Liver (tissue), 9 donors: ENCODE results near the gene TBL1X. TPM values are rescaled to one million over a fixed set of nuclear protein-coding genes. Genes with fewer than 3 reads are reported as not detected.
A peak's percentile ranks its signal among the peaks of the same experiment; 100 is the strongest.

Experiments used
- DNase-seq: peaks from one replicate; pipeline ENCODE4 v3.0.0-alpha.2; 2017; ENCODE audit warnings: low spot score
- H3K27ac ChIP-seq, 2 donors: one replicate each; pipeline ENCODE4 v1.7.0; 2013; ENCODE audit warnings: inconsistent platforms in 2 of 2, low read length in 2 of 2, control low read depth in 1 of 2, low read depth in 1 of 2, mild to moderate bottlenecking in 1 of 2
- H3K27me3 ChIP-seq, 4 donors: one replicate each; pipeline versions ENCODE4 v1.6.1 to v1.7.0; 2013; ENCODE audit warnings: low read length in 3 of 4, inconsistent platforms in 1 of 4, mild to moderate bottlenecking in 1 of 4, moderate library complexity in 1 of 4; ENCODE audit not compliant: control insufficient read depth in 4 of 4, insufficient read depth in 4 of 4
- H3K36me3 ChIP-seq, 4 donors: one replicate each; pipeline versions ENCODE4 v1.6.1 to v1.7.0; 2013; ENCODE audit warnings: low read length in 3 of 4, mild to moderate bottlenecking in 3 of 4, low read depth in 1 of 4, moderate library complexity in 1 of 4; ENCODE audit not compliant: control insufficient read depth in 4 of 4, insufficient read depth in 3 of 4
- H3K4me1 ChIP-seq, 4 donors: one replicate each; pipeline versions ENCODE4 v1.6.1 to v1.7.0; 2013; ENCODE audit warnings: low read length in 3 of 4, mild to moderate bottlenecking in 3 of 4, moderate library complexity in 1 of 4; ENCODE audit not compliant: control insufficient read depth in 4 of 4, insufficient read depth in 4 of 4
- H3K4me3 ChIP-seq, 3 donors: one replicate each; pipeline versions ENCODE4 v1.6.1 to v1.7.0; 2013; ENCODE audit warnings: low read length in 3 of 3, control low read depth in 1 of 3, low read depth in 1 of 3, mild to moderate bottlenecking in 1 of 3
- H3K9ac ChIP-seq, 2 donors: one replicate each; pipeline ENCODE4 v1.7.0; 2013; ENCODE audit warnings: low read length in 2 of 2, mild to moderate bottlenecking in 2 of 2, moderate library complexity in 2 of 2, control low read depth in 1 of 2, low read depth in 1 of 2
- H3K9me3 ChIP-seq, 4 donors: one replicate each; pipeline versions ENCODE4 v1.6.1 to v1.7.0; 2013; ENCODE audit warnings: low read length in 3 of 4; ENCODE audit not compliant: control insufficient read depth in 4 of 4
- ATF3 ChIP-seq: IDR thresholded peaks from 2 replicates; pipeline ENCODE4 v1.6.1; 2016; ENCODE audit warnings: antibody characterized with exemption
- EGR1 ChIP-seq, 2 donors: IDR thresholded peaks; 2 replicates each; pipeline ENCODE4 v1.6.1; 2016 to 2018; ENCODE audit warnings: antibody characterized with exemption in 2 of 2, low read depth in 2 of 2
- FOXA1 ChIP-seq: IDR thresholded peaks from 2 replicates; pipeline ENCODE4 v1.6.1; 2016; ENCODE audit warnings: antibody characterized with exemption
- FOXA2 ChIP-seq: IDR thresholded peaks from 2 replicates; pipeline ENCODE4 v1.6.1; 2016; ENCODE audit warnings: antibody characterized with exemption
- GABPA ChIP-seq, 2 donors: IDR thresholded peaks in 1 of 2; conservative IDR thresholded peaks in 1 of 2; 2 replicates each; pipeline ENCODE4 v1.6.1; 2016; ENCODE audit warnings: antibody characterized with exemption in 2 of 2, mild to moderate bottlenecking in 1 of 2, moderate library complexity in 1 of 2
- HNF4A ChIP-seq, 2 donors: conservative IDR thresholded peaks; 2 replicates each; pipeline ENCODE4 v1.6.1; 2016; ENCODE audit warnings: antibody characterized with exemption in 2 of 2, mild to moderate bottlenecking in 2 of 2
- HNF4G ChIP-seq: IDR thresholded peaks from 2 replicates; pipeline ENCODE4 v1.6.1; 2016; ENCODE audit warnings: antibody characterized with exemption
- JUND ChIP-seq, 2 donors: IDR thresholded peaks; 2 replicates each; pipeline ENCODE4 v1.6.1; 2016; ENCODE audit warnings: antibody characterized with exemption in 2 of 2
- NR2F2 ChIP-seq: IDR thresholded peaks from 2 replicates; pipeline ENCODE4 v1.6.1; 2016; ENCODE audit warnings: antibody characterized with exemption
- RAD21 ChIP-seq, 2 donors: IDR thresholded peaks; 2 replicates each; pipeline ENCODE4 v1.6.1; 2016; ENCODE audit warnings: antibody characterized with exemption in 2 of 2, mild to moderate bottlenecking in 2 of 2
- RXRA ChIP-seq, 2 donors: IDR thresholded peaks; 2 replicates each; pipeline ENCODE4 v1.6.1; 2017 to 2018; ENCODE audit warnings: antibody characterized with exemption in 2 of 2, mild to moderate bottlenecking in 1 of 2
- SP1 ChIP-seq: IDR thresholded peaks from 2 replicates; pipeline ENCODE4 v1.6.1; 2018; ENCODE audit warnings: antibody characterized with exemption, mild to moderate bottlenecking
- TAF1 ChIP-seq: conservative IDR thresholded peaks from 2 replicates; pipeline ENCODE4 v1.6.1; 2016; ENCODE audit warnings: antibody characterized with exemption, mild to moderate bottlenecking
- YY1 ChIP-seq: IDR thresholded peaks from 2 replicates; pipeline ENCODE4 v1.6.1; 2016; ENCODE audit warnings: antibody characterized with exemption, mild to moderate bottlenecking
- WGBS: extraction: QIAGEN DNeasy Blood & Tissue Kit; methylation state at CpG from one replicate; pipeline ENCODE4 v1.1.7; 2013; 5-methylcytosine and 5-hydroxymethylcytosine counted together
- polyA plus RNA-seq, 2 donors: library from polyadenylated mRNA; stranded (reverse) in 1 of 2; unstranded in 1 of 2; fragments of 200-250 nt in 1 of 2; fragments of >200 nt in 1 of 2; fragmentation: Nextera tagmentation in 1 of 2; extraction: Ambion mirVana in 1 of 2; gene quantifications; one replicate each; pipeline versions ENCODE4 v1.2.1 to v1.2.3, GENCODE V29; 2013 to 2015
- total RNA-seq, 2 donors: library from RNA; depleted of rRNA; stranded (reverse); fragments of >200 nt; gene quantifications; one replicate each; pipeline ENCODE4 v1.2.3, GENCODE V29; 2014
- TF ChIP-seq, protein P1 (sequence below): IDR thresholded peaks from 2 replicates; pipeline ENCODE4 v1.6.1; 2016; ENCODE audit warnings: antibody characterized with exemption, mild to moderate bottlenecking
- TF ChIP-seq, protein P2 (sequence below): IDR thresholded peaks from 2 replicates; pipeline ENCODE4 v1.6.1; 2016; ENCODE audit warnings: antibody characterized with exemption
- TF ChIP-seq, protein P3 (sequence below): IDR thresholded peaks from 2 replicates; pipeline ENCODE4 v1.6.1; 2016; ENCODE audit warnings: antibody characterized with exemption
- TF ChIP-seq, protein P4 (sequence below): fragments of 150-350 bp; IDR thresholded peaks from 2 replicates; pipeline ENCODE4 v1.5.1; 2017; ENCODE audit warnings: improper control_type of control experiment, low read depth, low read length; ENCODE audit not compliant: missing input control
- donor health status: healthy.
- donor health status: healthy.
- donor health status: healthy.
- donor health status: healthy.
- donor health status: healthy.

The TBL1X gene
- total and polyA plus RNA-seq, 4 donors = 11.2 to 15.1 (median 11.8) TPM

DNA sequence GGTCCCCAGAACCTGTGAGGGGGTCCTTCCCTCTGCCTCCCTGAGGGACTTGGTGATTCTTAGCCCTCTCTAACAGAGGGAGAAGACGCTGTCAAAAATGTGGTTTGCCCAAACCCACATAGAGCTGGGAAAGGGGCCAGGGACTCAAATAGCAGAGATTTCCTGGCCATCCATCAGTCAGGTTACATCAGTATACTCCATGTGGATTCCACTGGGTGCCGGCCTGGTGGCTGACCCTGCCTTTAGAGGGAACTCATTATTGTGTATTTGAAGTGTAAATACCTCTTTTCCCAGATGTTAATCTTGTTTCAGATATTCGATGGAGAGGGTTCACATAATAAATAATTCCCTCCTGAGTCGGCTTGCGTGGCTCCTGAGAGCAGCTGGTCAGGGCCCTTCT, 130.3 kb downstream of the TBL1X start:
- peaks cover 0 to 6% (median 2%) of the 10 kb centered on the region in 4 donors for H3K4me1 ChIP-seq
- H3K27me3 ChIP-seq = no peaks in the 10 kb centered on the region
- no peaks in the 10 kb centered on the region for H3K9me3 ChIP-seq
- H3K27ac ChIP-seq = no peak overlapping the region
- H3K36me3 ChIP-seq = no peaks in the 10 kb centered on the region
- 43% methylated on average over 5 of the region's 5 CpGs for WGBS
- no peak for DNase-seq
- TF ChIP-seq RXRA (IDR thresholded peaks at IDR 0.05) = no peak
- no peak for TF ChIP-seq TAF1
- TF ChIP-seq, protein P1, sequence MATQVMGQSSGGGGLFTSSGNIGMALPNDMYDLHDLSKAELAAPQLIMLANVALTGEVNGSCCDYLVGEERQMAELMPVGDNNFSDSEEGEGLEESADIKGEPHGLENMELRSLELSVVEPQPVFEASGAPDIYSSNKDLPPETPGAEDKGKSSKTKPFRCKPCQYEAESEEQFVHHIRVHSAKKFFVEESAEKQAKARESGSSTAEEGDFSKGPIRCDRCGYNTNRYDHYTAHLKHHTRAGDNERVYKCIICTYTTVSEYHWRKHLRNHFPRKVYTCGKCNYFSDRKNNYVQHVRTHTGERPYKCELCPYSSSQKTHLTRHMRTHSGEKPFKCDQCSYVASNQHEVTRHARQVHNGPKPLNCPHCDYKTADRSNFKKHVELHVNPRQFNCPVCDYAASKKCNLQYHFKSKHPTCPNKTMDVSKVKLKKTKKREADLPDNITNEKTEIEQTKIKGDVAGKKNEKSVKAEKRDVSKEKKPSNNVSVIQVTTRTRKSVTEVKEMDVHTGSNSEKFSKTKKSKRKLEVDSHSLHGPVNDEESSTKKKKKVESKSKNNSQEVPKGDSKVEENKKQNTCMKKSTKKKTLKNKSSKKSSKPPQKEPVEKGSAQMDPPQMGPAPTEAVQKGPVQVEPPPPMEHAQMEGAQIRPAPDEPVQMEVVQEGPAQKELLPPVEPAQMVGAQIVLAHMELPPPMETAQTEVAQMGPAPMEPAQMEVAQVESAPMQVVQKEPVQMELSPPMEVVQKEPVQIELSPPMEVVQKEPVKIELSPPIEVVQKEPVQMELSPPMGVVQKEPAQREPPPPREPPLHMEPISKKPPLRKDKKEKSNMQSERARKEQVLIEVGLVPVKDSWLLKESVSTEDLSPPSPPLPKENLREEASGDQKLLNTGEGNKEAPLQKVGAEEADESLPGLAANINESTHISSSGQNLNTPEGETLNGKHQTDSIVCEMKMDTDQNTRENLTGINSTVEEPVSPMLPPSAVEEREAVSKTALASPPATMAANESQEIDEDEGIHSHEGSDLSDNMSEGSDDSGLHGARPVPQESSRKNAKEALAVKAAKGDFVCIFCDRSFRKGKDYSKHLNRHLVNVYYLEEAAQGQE = no peak
- TF ChIP-seq NR2F2 = no peak
- TF ChIP-seq ATF3 = no peak
- no peak for TF ChIP-seq FOXA2
- TF ChIP-seq, protein P2, sequence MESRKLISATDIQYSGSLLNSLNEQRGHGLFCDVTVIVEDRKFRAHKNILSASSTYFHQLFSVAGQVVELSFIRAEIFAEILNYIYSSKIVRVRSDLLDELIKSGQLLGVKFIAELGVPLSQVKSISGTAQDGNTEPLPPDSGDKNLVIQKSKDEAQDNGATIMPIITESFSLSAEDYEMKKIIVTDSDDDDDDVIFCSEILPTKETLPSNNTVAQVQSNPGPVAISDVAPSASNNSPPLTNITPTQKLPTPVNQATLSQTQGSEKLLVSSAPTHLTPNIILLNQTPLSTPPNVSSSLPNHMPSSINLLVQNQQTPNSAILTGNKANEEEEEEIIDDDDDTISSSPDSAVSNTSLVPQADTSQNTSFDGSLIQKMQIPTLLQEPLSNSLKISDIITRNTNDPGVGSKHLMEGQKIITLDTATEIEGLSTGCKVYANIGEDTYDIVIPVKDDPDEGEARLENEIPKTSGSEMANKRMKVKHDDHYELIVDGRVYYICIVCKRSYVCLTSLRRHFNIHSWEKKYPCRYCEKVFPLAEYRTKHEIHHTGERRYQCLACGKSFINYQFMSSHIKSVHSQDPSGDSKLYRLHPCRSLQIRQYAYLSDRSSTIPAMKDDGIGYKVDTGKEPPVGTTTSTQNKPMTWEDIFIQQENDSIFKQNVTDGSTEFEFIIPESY = no peak
- TF ChIP-seq JUND (IDR thresholded peaks at IDR 0.05) = no peak
- TF ChIP-seq, protein P3, sequence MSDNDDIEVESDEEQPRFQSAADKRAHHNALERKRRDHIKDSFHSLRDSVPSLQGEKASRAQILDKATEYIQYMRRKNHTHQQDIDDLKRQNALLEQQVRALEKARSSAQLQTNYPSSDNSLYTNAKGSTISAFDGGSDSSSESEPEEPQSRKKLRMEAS = no peak
- TF ChIP-seq HNF4A (conservative IDR thresholded peaks at IDR 0.05) = peak in 1 of 2 donors; percentile 13
- no peak for TF ChIP-seq SP1
- no peak for TF ChIP-seq HNF4G
- no peak for TF ChIP-seq GABPA (IDR thresholded peaks at IDR 0.05 in 1 of 2, conservative IDR thresholded peaks at IDR 0.05 in 1 of 2)
- no peak for TF ChIP-seq EGR1 (IDR thresholded peaks at IDR 0.05; ENCODE audit: low read depth in 2 of 2)
- TF ChIP-seq FOXA1 = no peak
- TF ChIP-seq, protein P4, sequence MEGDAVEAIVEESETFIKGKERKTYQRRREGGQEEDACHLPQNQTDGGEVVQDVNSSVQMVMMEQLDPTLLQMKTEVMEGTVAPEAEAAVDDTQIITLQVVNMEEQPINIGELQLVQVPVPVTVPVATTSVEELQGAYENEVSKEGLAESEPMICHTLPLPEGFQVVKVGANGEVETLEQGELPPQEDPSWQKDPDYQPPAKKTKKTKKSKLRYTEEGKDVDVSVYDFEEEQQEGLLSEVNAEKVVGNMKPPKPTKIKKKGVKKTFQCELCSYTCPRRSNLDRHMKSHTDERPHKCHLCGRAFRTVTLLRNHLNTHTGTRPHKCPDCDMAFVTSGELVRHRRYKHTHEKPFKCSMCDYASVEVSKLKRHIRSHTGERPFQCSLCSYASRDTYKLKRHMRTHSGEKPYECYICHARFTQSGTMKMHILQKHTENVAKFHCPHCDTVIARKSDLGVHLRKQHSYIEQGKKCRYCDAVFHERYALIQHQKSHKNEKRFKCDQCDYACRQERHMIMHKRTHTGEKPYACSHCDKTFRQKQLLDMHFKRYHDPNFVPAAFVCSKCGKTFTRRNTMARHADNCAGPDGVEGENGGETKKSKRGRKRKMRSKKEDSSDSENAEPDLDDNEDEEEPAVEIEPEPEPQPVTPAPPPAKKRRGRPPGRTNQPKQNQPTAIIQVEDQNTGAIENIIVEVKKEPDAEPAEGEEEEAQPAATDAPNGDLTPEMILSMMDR = no peak
- TF ChIP-seq RAD21 (IDR thresholded peaks at IDR 0.05) = peak in 1 of 2 donors; percentile 34
- no peak overlapping the region for H3K9ac ChIP-seq
- H3K4me3 ChIP-seq = no peak overlapping the region

DNA sequence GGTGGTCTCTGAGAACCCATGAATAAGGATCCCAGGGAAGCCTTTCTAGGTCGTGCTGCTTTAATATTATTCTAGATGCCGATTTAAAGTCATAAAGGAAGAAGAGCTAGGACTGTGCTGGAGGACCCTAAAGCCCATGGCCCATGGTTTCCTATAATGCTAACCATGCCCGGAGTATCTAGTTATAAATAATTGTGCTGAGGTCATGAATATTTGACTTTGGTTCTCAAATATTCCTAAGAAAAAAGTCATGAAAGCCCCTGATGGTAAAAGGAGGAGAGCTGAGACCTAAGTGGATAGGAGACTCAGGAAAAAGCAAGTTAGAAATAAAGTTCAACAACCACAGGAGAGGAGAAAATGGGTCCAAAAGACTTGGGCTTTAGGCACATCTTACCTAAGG, 132.0 kb downstream of the TBL1X start:
- WGBS = 95% methylated on average over 3 of the region's 3 CpGs
- H3K4me3 ChIP-seq = no peak overlapping the region
- no peaks in the 10 kb centered on the region for H3K36me3 ChIP-seq
- H3K4me1 ChIP-seq = peaks cover 0 to 6% (median 2%) of the 10 kb centered on the region in 4 donors
- H3K27me3 ChIP-seq = no peaks in the 10 kb centered on the region
- no peak overlapping the region for H3K9ac ChIP-seq
- DNase-seq = no peak
- TF ChIP-seq SP1 (no peak), EGR1 (IDR thresholded peaks at IDR 0.05; ENCODE audit: low read depth in 2 of 2) (no peak), FOXA2 (no peak), RXRA (IDR thresholded peaks at IDR 0.05) (no peak), GABPA (IDR thresholded peaks at IDR 0.05 in 1 of 2, conservative IDR thresholded peaks at IDR 0.05 in 1 of 2) (no peak), YY1 (no peak), ATF3 (no peak)
- TF ChIP-seq, protein P3 = no peak
- TF ChIP-seq, protein P4 = no peak
- no peaks in the 10 kb centered on the region for H3K9me3 ChIP-seq
- H3K27ac ChIP-seq = no peak overlapping the region
